Measurements from ENCODE around the gene HJURP. TPM values are rescaled to one million over a fixed set of nuclear protein-coding genes. Genes with fewer than 3 reads are reported as not detected.

HJURP gene
- total and polyA plus RNA-seq, 9 of the 15 experiments (the other 6 are each of a cell fraction or from before 2014, with no cell fraction given): 13.8 to 102 (median 28.3) TPM

DNA sequence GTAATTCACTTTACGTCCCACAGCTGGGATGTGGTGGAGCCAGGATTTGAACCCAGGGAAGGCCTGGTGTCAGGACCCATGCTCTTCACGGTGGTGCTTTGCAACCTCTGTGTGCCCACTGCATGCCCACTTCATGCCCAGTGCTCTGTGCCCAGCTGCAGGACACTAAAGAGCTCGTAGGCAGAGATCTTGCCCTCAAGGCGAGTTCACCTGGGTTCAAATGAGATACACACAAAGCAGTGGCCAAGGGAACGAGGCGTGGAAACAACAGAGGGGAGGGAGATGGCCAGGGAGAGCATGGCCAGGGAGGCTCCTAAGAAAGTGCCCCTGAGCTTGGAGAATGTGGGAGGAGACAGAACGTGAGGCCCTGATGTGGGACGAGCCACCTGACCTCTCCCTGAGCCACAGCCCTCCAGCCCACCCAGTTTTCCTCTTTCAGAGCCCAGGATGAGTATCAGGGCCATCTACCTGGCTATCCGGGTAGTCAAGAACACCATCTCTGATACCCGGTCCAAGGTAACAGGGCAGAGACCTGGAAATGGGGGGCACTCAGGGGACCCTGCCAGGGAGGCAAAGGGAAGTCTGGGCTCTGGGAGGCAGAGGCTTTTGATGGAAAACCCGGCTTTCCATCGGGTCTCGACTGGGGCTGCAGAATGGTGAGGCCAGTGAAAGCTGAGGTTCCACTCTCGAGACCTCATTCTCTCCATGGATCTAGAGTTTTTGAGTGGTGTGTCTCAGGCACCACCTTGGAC, 55.8 kb downstream of the HJURP start:
- Histone ChIP-seq H2AFZ (ENCODE audit: low read depth, low read length) (no peak overlapping the region), H3K27ac (ENCODE audit: extremely low read depth, low read depth, low read length) (no peak overlapping the region), H3K9ac (ENCODE audit: insufficient read depth in 1 of 2, low read depth in 2 of 2, low read length in 2 of 2) (no peak overlapping the region), H3K9me3 (replicated peaks; ENCODE audit: control insufficient read depth, insufficient read depth, low read depth, low read length) (no peaks in the 10 kb centered on the region), H3K4me2 (ENCODE audit: insufficient read depth, low read length) (no peak overlapping the region), H3K79me2 (ENCODE audit: control insufficient read depth, insufficient read depth, low read length) (no peaks in the 10 kb centered on the region), H4K20me1 (replicated peaks; ENCODE audit: control insufficient read depth, insufficient read depth, low read length) (no peaks in the 10 kb centered on the region), H3K9me1 (ENCODE audit: control insufficient read depth, insufficient read depth, low read length) (no peaks in the 10 kb centered on the region), H3K27me3 (ENCODE audit: control insufficient read depth in 2 of 2, insufficient read depth in 2 of 2, low read length in 2 of 2) (peaks cover 0 to 14% of the 10 kb centered on the region in 2 experiments; a peak in 2 of 5 replicates), H3K4me1 (replicated peaks in 1 of 2; ENCODE audit: control insufficient read depth in 2 of 2, insufficient read depth in 2 of 2, low read length in 2 of 2) (no peaks in the 10 kb centered on the region; a peak in 1 of 5 replicates), H3K4me3 (no peak overlapping the region), H3K36me3 (ENCODE audit: control insufficient read depth, insufficient read depth, low read length) (no peaks in the 10 kb centered on the region)
- BruUV-seq (replicated peaks): no TSS peak
- FAIRE-seq: no peak
- CTCF ChIA-PET (ENCODE audit: low intra/inter-chr PET ratio): no interaction called here
- no peak for TF ChIP-seq PHB2 (IDR thresholded peaks at IDR 0.05; ENCODE audit: low read depth)
- TF ChIP-seq, protein P1, sequence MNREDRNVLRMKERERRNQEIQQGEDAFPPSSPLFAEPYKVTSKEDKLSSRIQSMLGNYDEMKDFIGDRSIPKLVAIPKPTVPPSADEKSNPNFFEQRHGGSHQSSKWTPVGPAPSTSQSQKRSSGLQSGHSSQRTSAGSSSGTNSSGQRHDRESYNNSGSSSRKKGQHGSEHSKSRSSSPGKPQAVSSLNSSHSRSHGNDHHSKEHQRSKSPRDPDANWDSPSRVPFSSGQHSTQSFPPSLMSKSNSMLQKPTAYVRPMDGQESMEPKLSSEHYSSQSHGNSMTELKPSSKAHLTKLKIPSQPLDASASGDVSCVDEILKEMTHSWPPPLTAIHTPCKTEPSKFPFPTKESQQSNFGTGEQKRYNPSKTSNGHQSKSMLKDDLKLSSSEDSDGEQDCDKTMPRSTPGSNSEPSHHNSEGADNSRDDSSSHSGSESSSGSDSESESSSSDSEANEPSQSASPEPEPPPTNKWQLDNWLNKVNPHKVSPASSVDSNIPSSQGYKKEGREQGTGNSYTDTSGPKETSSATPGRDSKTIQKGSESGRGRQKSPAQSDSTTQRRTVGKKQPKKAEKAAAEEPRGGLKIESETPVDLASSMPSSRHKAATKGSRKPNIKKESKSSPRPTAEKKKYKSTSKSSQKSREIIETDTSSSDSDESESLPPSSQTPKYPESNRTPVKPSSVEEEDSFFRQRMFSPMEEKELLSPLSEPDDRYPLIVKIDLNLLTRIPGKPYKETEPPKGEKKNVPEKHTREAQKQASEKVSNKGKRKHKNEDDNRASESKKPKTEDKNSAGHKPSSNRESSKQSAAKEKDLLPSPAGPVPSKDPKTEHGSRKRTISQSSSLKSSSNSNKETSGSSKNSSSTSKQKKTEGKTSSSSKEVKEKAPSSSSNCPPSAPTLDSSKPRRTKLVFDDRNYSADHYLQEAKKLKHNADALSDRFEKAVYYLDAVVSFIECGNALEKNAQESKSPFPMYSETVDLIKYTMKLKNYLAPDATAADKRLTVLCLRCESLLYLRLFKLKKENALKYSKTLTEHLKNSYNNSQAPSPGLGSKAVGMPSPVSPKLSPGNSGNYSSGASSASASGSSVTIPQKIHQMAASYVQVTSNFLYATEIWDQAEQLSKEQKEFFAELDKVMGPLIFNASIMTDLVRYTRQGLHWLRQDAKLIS (CRISPR knock-in tag; IDR thresholded peaks at IDR 0.05): no peak
- TF ChIP-seq, protein P2, sequence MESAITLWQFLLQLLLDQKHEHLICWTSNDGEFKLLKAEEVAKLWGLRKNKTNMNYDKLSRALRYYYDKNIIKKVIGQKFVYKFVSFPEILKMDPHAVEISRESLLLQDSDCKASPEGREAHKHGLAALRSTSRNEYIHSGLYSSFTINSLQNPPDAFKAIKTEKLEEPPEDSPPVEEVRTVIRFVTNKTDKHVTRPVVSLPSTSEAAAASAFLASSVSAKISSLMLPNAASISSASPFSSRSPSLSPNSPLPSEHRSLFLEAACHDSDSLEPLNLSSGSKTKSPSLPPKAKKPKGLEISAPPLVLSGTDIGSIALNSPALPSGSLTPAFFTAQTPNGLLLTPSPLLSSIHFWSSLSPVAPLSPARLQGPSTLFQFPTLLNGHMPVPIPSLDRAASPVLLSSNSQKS (CRISPR knock-in tag; IDR thresholded peaks at IDR 0.05): no peak
- no peak for TF ChIP-seq ZNF134 (CRISPR knock-in tag; conservative IDR thresholded peaks at IDR 0.05)
- TF ChIP-seq, protein P3, sequence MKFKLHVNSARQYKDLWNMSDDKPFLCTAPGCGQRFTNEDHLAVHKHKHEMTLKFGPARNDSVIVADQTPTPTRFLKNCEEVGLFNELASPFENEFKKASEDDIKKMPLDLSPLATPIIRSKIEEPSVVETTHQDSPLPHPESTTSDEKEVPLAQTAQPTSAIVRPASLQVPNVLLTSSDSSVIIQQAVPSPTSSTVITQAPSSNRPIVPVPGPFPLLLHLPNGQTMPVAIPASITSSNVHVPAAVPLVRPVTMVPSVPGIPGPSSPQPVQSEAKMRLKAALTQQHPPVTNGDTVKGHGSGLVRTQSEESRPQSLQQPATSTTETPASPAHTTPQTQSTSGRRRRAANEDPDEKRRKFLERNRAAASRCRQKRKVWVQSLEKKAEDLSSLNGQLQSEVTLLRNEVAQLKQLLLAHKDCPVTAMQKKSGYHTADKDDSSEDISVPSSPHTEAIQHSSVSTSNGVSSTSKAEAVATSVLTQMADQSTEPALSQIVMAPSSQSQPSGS (CRISPR knock-in tag; IDR thresholded peaks at IDR 0.05): no peak
- no peak for TF ChIP-seq MYNN (IDR thresholded peaks at IDR 0.05)
- TF ChIP-seq MYNN (CRISPR knock-in tag; IDR thresholded peaks at IDR 0.05): no peak
- DNase-seq (ENCODE audit: extremely low read depth in 1 of 4, low spot score in 3 of 4): no peak
- POLR2A ChIA-PET: interaction anchor here (0.6 to 0.7 kb wide), 2 partner anchors 19 to 203 kb away, joined by 3 to 4 read pairs; no protein-coding TSS in a partner anchor
- 1% methylated on average over 11 of the region's 14 CpGs for WGBS (ENCODE audit: insufficient coverage, low coverage, missing lambda C conversion rate)
- in situ Hi-C loops (cut with MboI) (no loop called here), intact Hi-C loops (cut with micrococcal nuclease) (no loop called here)
- no peak for ATAC-seq

All from K562 (cell line).